Lower leg skin (tissue), 3 donors: ENCODE measurements around the gene ATP6V0D1.

ENCODE experiments used
- POLR2A ChIP-seq, 2 donors: fragments of 450-650 bp; IDR thresholded peaks; one replicate each; pipeline ENCODE4 v1.6.1; 2016 to 2017; ENCODE audit warnings: antibody characterized with exemption in 2 of 2, mild to moderate bottlenecking in 1 of 2, moderate library complexity in 1 of 2
- TF ChIP-seq, protein P1 (sequence below), 3 donors: fragments of 450-650 bp; IDR thresholded peaks; one replicate each; pipeline ENCODE4 v1.5.1; 2016; ENCODE audit warnings: antibody characterized with exemption in 3 of 3, mild to moderate bottlenecking in 3 of 3, moderate library complexity in 2 of 3

- TF ChIP-seq, protein P1, sequence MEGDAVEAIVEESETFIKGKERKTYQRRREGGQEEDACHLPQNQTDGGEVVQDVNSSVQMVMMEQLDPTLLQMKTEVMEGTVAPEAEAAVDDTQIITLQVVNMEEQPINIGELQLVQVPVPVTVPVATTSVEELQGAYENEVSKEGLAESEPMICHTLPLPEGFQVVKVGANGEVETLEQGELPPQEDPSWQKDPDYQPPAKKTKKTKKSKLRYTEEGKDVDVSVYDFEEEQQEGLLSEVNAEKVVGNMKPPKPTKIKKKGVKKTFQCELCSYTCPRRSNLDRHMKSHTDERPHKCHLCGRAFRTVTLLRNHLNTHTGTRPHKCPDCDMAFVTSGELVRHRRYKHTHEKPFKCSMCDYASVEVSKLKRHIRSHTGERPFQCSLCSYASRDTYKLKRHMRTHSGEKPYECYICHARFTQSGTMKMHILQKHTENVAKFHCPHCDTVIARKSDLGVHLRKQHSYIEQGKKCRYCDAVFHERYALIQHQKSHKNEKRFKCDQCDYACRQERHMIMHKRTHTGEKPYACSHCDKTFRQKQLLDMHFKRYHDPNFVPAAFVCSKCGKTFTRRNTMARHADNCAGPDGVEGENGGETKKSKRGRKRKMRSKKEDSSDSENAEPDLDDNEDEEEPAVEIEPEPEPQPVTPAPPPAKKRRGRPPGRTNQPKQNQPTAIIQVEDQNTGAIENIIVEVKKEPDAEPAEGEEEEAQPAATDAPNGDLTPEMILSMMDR (IDR thresholded peaks at IDR 0.05) = peak in 1 of 3 donors; percentile 54
- TF ChIP-seq POLR2A (IDR thresholded peaks at IDR 0.05) = no peak
Observed at GRCh38 chr16:67393111-67393787, 87.7 kb downstream of the ATP6V0D1 start, which contains the start of gene TPPP3.
